ENCODE results near the gene PRR20E.
"Not testable (repeated sequence)": the region's sequence is repeated elsewhere in the genome, so short reads cannot be mapped to it uniquely, and the experiment has no call there.

Gene PRR20E

DNA sequence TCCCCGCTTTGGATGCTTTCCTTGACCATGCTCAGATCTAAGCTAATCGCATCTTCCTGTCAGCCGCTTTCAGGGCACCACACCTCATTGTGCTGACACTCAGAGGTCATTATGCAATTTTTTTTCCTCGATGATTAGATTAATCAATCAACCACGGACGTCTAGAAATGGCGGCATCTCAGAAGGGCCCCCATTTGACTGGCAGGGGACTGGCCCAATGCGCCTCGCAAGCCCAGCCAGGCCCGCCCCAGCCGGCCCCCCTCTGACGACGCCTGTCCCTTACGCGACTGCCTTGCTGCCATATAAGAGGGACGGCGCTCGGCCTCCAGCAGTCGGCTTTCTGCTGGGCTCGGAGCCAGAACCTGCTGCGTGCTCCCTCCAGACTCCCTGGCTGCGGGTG, at the start of gene PRR20E:
Gene PRR20E, plus strand, starts transcription at position 301 of the 400 bp plus-strand sequence. CDS start 387 bp downstream, outside the sequence.
- not testable (repeated sequence) for H3K4me3 Mint-ChIP-seq; H3K9me3 Mint-ChIP-seq; H3K27ac Mint-ChIP-seq; ATAC-seq; H3K36me3 Mint-ChIP-seq (ENCODE audit: low read depth); H3K27me3 Mint-ChIP-seq; DNase-seq; H3K4me1 Mint-ChIP-seq

DNA sequence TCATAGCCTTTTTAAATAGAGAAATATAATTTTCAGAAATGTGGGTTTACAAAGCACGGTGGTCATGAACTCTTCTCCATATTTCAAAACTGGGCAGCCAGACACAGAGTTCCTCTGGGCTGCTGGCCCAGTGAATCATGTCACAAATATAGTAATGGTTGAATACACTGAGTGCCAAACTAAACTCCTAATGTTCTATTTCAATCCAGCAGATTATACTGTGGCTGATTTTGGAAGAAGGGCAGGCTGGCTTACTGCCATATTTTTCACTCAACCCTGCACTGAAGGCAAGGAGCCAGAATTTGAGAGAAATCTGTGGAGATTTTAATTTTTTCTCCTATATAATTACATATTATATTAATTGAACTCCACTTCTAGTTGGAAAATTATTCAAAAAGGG, 43.3 kb upstream of the PRR20E start:
- ATAC-seq (no peak), DNase-seq (no peak)
- no peaks in the 10 kb centered on the region for H3K36me3 Mint-ChIP-seq (ENCODE audit: low read depth)
- H3K9me3 Mint-ChIP-seq: peaks cover 14% of the 10 kb centered on the region
- H3K27ac Mint-ChIP-seq: no peak overlapping the region
- no peak overlapping the region for H3K4me3 Mint-ChIP-seq
- H3K27me3 Mint-ChIP-seq: no peaks in the 10 kb centered on the region
- H3K4me1 Mint-ChIP-seq: no peaks in the 10 kb centered on the region

DNA sequence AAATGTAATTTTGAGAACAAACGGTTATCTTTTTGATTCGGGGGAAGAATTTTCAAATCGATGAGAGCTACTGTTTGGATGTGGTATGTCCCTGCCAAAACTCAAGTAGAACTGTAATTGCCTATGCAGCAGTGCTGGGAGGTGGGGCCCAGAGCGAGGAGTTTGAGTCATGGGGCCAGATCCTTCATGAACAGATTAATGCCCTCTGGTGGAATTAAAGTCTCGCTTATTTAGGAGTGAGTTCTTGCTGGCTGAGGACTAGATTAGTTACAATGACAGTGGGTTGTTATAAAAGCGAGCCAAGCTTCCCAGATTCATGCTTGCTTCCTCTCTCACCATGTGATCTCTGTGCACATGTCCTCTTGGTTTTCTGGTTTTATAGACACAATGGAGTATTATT, 38.1 kb upstream of the PRR20E start:
- Mint-ChIP-seq H3K36me3 (ENCODE audit: low read depth) (no peaks in the 10 kb centered on the region), H3K4me3 (no peak overlapping the region), H3K4me1 (no peaks in the 10 kb centered on the region), H3K27me3 (no peaks in the 10 kb centered on the region), H3K27ac (no peak overlapping the region), H3K9me3 (peaks cover 7% of the 10 kb centered on the region)
- DNase-seq (no peak), ATAC-seq (no peak)

DNA sequence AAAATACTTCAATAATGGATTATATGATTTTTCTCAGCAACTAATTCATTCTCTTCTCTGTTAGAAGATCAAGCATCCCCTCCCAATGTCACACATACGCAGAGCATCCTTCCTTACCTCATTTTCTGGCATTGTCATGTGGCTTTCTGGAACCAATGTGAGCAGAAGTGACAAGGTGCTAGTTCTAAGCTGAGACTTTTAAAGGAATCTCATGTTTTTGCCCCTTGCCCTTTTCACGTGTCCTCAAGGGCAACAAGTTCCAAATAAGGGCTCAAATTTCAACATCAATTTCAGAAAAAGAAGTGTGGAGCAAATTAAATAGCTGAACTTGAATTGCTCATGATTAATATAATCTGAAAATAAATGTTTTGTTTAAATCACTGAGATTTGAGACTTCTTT, 30.9 kb upstream of the PRR20E start:
- no peak overlapping the region for H3K27ac Mint-ChIP-seq
- no peaks in the 10 kb centered on the region for H3K9me3 Mint-ChIP-seq
- no peak overlapping the region for H3K4me3 Mint-ChIP-seq
- ATAC-seq (no peak), DNase-seq (no peak)
- no peaks in the 10 kb centered on the region for H3K27me3 Mint-ChIP-seq
- no peaks in the 10 kb centered on the region for H3K4me1 Mint-ChIP-seq
- no peaks in the 10 kb centered on the region for H3K36me3 Mint-ChIP-seq (ENCODE audit: low read depth)

DNA sequence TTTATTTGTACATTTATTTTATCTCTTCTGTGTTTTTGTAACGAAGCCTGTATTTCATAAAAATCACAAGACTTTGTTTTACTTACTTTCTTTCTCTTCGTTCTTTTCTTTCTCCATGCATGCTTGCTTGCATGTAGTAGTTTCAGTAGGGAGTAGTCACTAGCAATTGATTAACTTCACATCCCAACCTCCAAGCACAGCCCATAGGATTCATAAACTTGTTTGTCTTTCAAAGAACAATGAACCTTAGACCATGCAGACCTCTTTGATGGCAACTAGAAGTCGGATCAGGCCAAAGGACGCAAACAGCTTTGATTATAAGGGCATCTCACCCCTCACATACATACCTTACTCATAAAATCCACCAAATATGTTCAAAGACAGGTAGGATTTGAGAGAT, 29.4 kb upstream of the PRR20E start:
- H3K27ac Mint-ChIP-seq: no peak overlapping the region
- H3K36me3 Mint-ChIP-seq (ENCODE audit: low read depth): no peaks in the 10 kb centered on the region
- no peaks in the 10 kb centered on the region for H3K4me1 Mint-ChIP-seq
- H3K27me3 Mint-ChIP-seq: no peaks in the 10 kb centered on the region
- ATAC-seq (no peak), DNase-seq (no peak)
- H3K9me3 Mint-ChIP-seq: no peaks in the 10 kb centered on the region
- H3K4me3 Mint-ChIP-seq: no peak overlapping the region

- H3K27me3 Mint-ChIP-seq: no peaks in the 10 kb centered on the region
- H3K9me3 Mint-ChIP-seq: no peaks in the 10 kb centered on the region
- H3K4me1 Mint-ChIP-seq: no peaks in the 10 kb centered on the region
- no peak overlapping the region for H3K27ac Mint-ChIP-seq
- H3K36me3 Mint-ChIP-seq (ENCODE audit: low read depth): no peaks in the 10 kb centered on the region
- ATAC-seq (no peak), DNase-seq (no peak)
- H3K4me3 Mint-ChIP-seq: no peak overlapping the region
These were observed 28.0 kb upstream of the PRR20E start for GRCh38 chr13:57138988-57139387.

GRCh38 chr13:57139781-57140180, 27.2 kb upstream of the PRR20E start:
- not testable (repeated sequence) for H3K27ac Mint-ChIP-seq; DNase-seq; H3K4me1 Mint-ChIP-seq; H3K27me3 Mint-ChIP-seq; H3K9me3 Mint-ChIP-seq; ATAC-seq; H3K36me3 Mint-ChIP-seq (ENCODE audit: low read depth); H3K4me3 Mint-ChIP-seq

- H3K27ac Mint-ChIP-seq; H3K4me1 Mint-ChIP-seq; ATAC-seq; DNase-seq; H3K27me3 Mint-ChIP-seq; H3K4me3 Mint-ChIP-seq; H3K36me3 Mint-ChIP-seq (ENCODE audit: low read depth); H3K9me3 Mint-ChIP-seq: not testable (repeated sequence)
These were observed 26.6 kb upstream of the PRR20E start, which contains the start of gene PRR20A for GRCh38 chr13:57140235-57140968. Gene PRR20A, plus strand, starts transcription at chr13:57140918. Its CDS starts 387 bp downstream, at chr13:57141305.

DNA sequence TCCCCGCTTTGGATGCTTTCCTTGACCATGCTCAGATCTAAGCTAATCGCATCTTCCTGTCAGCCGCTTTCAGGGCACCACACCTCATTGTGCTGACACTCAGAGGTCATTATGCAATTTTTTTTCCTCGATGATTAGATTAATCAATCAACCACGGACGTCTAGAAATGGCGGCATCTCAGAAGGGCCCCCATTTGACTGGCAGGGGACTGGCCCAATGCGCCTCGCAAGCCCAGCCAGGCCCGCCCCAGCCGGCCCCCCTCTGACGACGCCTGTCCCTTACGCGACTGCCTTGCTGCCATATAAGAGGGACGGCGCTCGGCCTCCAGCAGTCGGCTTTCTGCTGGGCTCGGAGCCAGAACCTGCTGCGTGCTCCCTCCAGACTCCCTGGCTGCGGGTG, 19.8 kb upstream of the PRR20E start, which contains the start of gene PRR20B:
Gene PRR20B, plus strand, starts transcription at position 301 of the 400 bp plus-strand sequence. CDS start 387 bp downstream, outside the sequence.
- H3K27me3 Mint-ChIP-seq; H3K36me3 Mint-ChIP-seq (ENCODE audit: low read depth); H3K27ac Mint-ChIP-seq; ATAC-seq; H3K4me1 Mint-ChIP-seq; H3K9me3 Mint-ChIP-seq; H3K4me3 Mint-ChIP-seq; DNase-seq: not testable (repeated sequence)

- H3K4me1 Mint-ChIP-seq; DNase-seq; H3K36me3 Mint-ChIP-seq (ENCODE audit: low read depth); H3K27me3 Mint-ChIP-seq; H3K9me3 Mint-ChIP-seq; H3K4me3 Mint-ChIP-seq; H3K27ac Mint-ChIP-seq; ATAC-seq: not testable (repeated sequence)
These were observed 18.9 kb upstream of the PRR20E start for GRCh38 chr13:57148106-57148505.

DNA sequence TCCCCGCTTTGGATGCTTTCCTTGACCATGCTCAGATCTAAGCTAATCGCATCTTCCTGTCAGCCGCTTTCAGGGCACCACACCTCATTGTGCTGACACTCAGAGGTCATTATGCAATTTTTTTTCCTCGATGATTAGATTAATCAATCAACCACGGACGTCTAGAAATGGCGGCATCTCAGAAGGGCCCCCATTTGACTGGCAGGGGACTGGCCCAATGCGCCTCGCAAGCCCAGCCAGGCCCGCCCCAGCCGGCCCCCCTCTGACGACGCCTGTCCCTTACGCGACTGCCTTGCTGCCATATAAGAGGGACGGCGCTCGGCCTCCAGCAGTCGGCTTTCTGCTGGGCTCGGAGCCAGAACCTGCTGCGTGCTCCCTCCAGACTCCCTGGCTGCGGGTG, 13.2 kb upstream of the PRR20E start, which contains the start of gene PRR20C:
Gene PRR20C, plus strand, starts transcription at position 301 of the 400 bp plus-strand sequence. CDS start 387 bp downstream, outside the sequence.
- H3K9me3 Mint-ChIP-seq; H3K27me3 Mint-ChIP-seq; DNase-seq; H3K4me1 Mint-ChIP-seq; H3K27ac Mint-ChIP-seq; H3K4me3 Mint-ChIP-seq; ATAC-seq; H3K36me3 Mint-ChIP-seq (ENCODE audit: low read depth): not testable (repeated sequence)

- DNase-seq; H3K9me3 Mint-ChIP-seq; H3K27ac Mint-ChIP-seq; H3K4me1 Mint-ChIP-seq; ATAC-seq; H3K36me3 Mint-ChIP-seq (ENCODE audit: low read depth); H3K27me3 Mint-ChIP-seq; H3K4me3 Mint-ChIP-seq: not testable (repeated sequence)
These were observed 6.7 kb upstream of the PRR20E start, which contains the start of gene PRR20D for GRCh38 chr13:57160332-57160731. Gene PRR20D, plus strand, starts transcription at chr13:57160632. Its CDS starts 387 bp downstream, at chr13:57161019.

DNA sequence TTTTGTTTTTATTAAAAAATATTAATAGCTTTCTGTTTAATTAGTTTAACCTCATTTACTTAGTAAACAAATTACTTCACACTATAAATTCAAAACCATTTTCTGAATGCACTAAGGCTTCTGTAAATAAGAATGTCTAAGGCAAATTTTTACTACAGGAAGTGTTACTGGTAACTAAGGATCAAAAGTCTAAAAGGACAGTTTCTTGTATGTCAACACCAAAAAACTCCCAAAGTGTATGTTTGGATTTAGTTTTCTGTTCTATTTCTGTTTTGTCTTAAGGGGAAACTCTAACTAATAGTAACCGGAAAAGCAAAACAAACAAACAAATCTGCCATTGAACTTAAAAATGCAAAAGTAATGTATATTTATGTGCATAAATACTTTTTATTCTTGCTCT, 24.7 kb downstream of the PRR20E start:
- ATAC-seq: no peak
- H3K36me3 Mint-ChIP-seq (ENCODE audit: low read depth): no peaks in the 10 kb centered on the region
- no peak for DNase-seq
- no peak overlapping the region for H3K27ac Mint-ChIP-seq
- H3K9me3 Mint-ChIP-seq: peaks cover 12% of the 10 kb centered on the region
- H3K27me3 Mint-ChIP-seq: no peaks in the 10 kb centered on the region
- no peak overlapping the region for H3K4me3 Mint-ChIP-seq
- no peaks in the 10 kb centered on the region for H3K4me1 Mint-ChIP-seq

- ATAC-seq (no peak), DNase-seq (no peak)
- Mint-ChIP-seq H3K4me3 (no peak overlapping the region), H3K27me3 (no peaks in the 10 kb centered on the region), H3K4me1 (no peaks in the 10 kb centered on the region), H3K36me3 (ENCODE audit: low read depth) (no peaks in the 10 kb centered on the region), H3K9me3 (peaks cover 9% of the 10 kb centered on the region), H3K27ac (no peak overlapping the region)
These were observed 46.0 kb downstream of the PRR20E start for GRCh38 chr13:57212989-57213388.
